Measurements from ENCODE around the gene RREB1. TPM values are rescaled to one million over a fixed set of nuclear protein-coding genes. Genes with fewer than 3 reads are reported as not detected.

RREB1 gene
- total RNA-seq, 2 experiments from 2014 or later: 18.7 to 19.7 TPM

GRCh38 chr6:7135755-7136154 lies 28.0 kb downstream of the RREB1 start:
- POLR2A ChIA-PET: interaction anchor here (0.9 to 1.9 kb wide), 4 partner anchors 10 to 26 kb away, joined by 3 to 6 read pairs (median 3); no protein-coding TSS in a partner anchor
- intact Hi-C loops (cut with micrococcal nuclease): loop anchor here (2.0 kb wide), 1 partner anchor 27 kb away; no protein-coding TSS in a partner anchor
- H3K27ac Mint-ChIP-seq: peak overlapping the region; percentile 63

DNA sequence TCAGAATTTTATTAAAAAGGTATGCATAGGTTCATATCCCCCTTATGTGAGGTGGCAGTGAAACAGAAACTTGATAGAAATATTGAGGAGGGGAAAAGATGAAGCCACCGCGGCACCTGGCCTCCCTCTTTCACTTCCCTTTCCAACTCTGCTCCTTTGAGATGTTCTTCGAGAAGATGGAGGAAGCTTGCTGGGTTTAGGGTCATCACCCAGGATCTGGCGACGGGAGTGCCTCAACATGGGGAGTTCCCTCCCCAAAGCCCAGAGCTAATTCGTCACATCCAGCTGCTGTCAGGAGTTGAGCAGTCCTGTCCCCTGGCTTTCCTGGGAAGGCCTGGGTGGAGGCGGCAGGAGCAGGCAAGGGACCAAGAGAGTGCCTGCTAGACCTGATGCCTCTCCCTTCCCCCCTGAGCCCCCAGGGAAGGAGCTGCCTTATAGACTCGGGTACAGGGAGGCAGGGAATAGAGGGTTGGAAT lies 29.1 kb downstream of the RREB1 start:
- TF ChIP-seq CTCF (IDR thresholded peaks at IDR 0.05): no peak
- Mint-ChIP-seq H3K36me3 (ENCODE audit: low read depth) (peaks cover 8% of the 10 kb centered on the region), H3K9me3 (no peaks in the 10 kb centered on the region), H3K4me3 (peak overlapping the region; percentile 61), H3K27ac (peak overlapping the region; percentile 95), H3K4me1 (ENCODE audit: low read depth) (peaks cover 84% of the 10 kb centered on the region), H3K27me3 (no peaks in the 10 kb centered on the region)
- ATAC-seq (no peak), DNase-seq (no peak)
- intact Hi-C loops (cut with micrococcal nuclease): loop anchor here (2.0 kb wide), 1 partner anchor 28 kb away; no protein-coding TSS in a partner anchor
- ChIA-PET POLR2A (interaction anchor here (1.0 to 2.8 kb wide), 7 partner anchors 9 to 35 kb away, joined by 3 to 17 read pairs (median 6); partner anchors contain the start of gene RREB1), CTCF (interaction anchor here (0.8 to 2.4 kb wide), 6 partner anchors 13 to 107 kb away, joined by 3 to 7 read pairs (median 4); partner anchors contain the start of gene RREB1)

More at GRCh38 chr6:7135755-7136154, 28.0 kb downstream of the RREB1 start:
- Mint-ChIP-seq H3K9me3 (no peaks in the 10 kb centered on the region), H3K4me3 (no peak overlapping the region), H3K27me3 (no peaks in the 10 kb centered on the region), H3K36me3 (ENCODE audit: low read depth) (peaks cover 13% of the 10 kb centered on the region), H3K4me1 (ENCODE audit: low read depth) (peaks cover 85% of the 10 kb centered on the region)
- no peak for TF ChIP-seq CTCF (IDR thresholded peaks at IDR 0.05)
- DNase-seq: peak; percentile 36
- no peak for ATAC-seq
- CTCF ChIA-PET: interaction anchor here (0.9 to 1.2 kb wide), 7 partner anchors 15 to 100 kb away, joined by 3 to 4 read pairs (median 3); no protein-coding TSS in a partner anchor

- intact Hi-C loops (cut with micrococcal nuclease): loop anchor here (2.0 kb wide), 1 partner anchor 29 kb away; no protein-coding TSS in a partner anchor
- POLR2A ChIA-PET: interaction anchor here (1.0 to 2.8 kb wide), 7 partner anchors 10 to 36 kb away, joined by 3 to 17 read pairs (median 6); partner anchors contain the start of gene RREB1
- peak; percentile 74 for ATAC-seq
Measured at GRCh38 chr6:7137335-7138045, 29.7 kb downstream of the RREB1 start.

DNA sequence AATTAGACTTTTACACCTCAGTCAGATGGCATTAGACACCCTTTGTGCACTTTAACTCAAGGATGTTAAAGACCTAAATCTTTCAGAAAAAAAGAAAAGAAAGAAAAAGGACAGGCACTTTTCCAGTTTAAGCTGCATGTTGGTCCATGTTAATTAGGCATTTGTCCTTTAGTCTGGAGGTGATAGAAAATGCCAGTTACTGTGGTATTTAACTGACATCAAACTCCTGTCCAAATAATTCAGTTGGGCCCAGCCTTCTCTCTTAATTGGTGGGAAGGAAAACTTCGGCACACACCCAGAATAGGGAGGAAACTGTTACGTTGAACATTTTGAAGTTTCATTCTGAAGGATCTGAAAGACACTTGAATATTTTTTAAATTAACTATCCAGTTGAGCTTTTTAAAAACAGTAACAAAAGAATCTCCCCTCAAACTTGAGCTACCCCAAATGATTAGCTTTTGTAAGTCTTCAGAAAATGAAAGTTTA lies 30.3 kb downstream of the RREB1 start:
- Mint-ChIP-seq H3K27me3 (no peaks in the 10 kb centered on the region), H3K4me1 (ENCODE audit: low read depth) (peaks cover 79% of the 10 kb centered on the region), H3K9me3 (no peaks in the 10 kb centered on the region), H3K27ac (peak overlapping the region; percentile 95), H3K36me3 (ENCODE audit: low read depth) (peaks cover 1% of the 10 kb centered on the region), H3K4me3 (peak overlapping the region; percentile 61)
- intact Hi-C loops (cut with micrococcal nuclease): no loop called here
- ChIA-PET CTCF (interaction anchor here (0.8 to 2.4 kb wide), 10 partner anchors 9 to 461 kb away, joined by 3 to 7 read pairs (median 4); no protein-coding TSS in a partner anchor), POLR2A (interaction anchor here (1.0 to 2.8 kb wide), 7 partner anchors 10 to 37 kb away, joined by 3 to 17 read pairs (median 6); partner anchors contain the start of gene RREB1)
- no peak for ATAC-seq
- DNase-seq: no peak
- TF ChIP-seq CTCF (IDR thresholded peaks at IDR 0.05): no peak

More at GRCh38 chr6:7137335-7138045, 29.7 kb downstream of the RREB1 start:
- Mint-ChIP-seq H3K27ac (peak overlapping the region; percentile 95), H3K4me3 (peak overlapping the region; percentile 61), H3K36me3 (ENCODE audit: low read depth) (peaks cover 5% of the 10 kb centered on the region), H3K9me3 (no peaks in the 10 kb centered on the region), H3K27me3 (no peaks in the 10 kb centered on the region), H3K4me1 (ENCODE audit: low read depth) (peaks cover 80% of the 10 kb centered on the region)
- peak; percentile 86 for DNase-seq
- CTCF ChIA-PET: interaction anchor here (0.8 to 2.4 kb wide), 10 partner anchors 10 to 460 kb away, joined by 3 to 7 read pairs (median 4); partner anchors contain the start of gene RREB1
- no peak for TF ChIP-seq CTCF (IDR thresholded peaks at IDR 0.05)
